ENCODE results near the gene WASF2. TPM values are rescaled to one million over a fixed set of nuclear protein-coding genes. Genes with fewer than 3 reads are reported as not detected.
A peak's percentile ranks its signal among the peaks of the same experiment; 100 is the strongest.
"Not testable (repeated sequence)": the region's sequence is repeated elsewhere in the genome, so short reads cannot be mapped to it uniquely, and the experiment has no call there.

WASF2 gene
- total RNA-seq, 1 donor from 2014 or later: 183 TPM

DNA sequence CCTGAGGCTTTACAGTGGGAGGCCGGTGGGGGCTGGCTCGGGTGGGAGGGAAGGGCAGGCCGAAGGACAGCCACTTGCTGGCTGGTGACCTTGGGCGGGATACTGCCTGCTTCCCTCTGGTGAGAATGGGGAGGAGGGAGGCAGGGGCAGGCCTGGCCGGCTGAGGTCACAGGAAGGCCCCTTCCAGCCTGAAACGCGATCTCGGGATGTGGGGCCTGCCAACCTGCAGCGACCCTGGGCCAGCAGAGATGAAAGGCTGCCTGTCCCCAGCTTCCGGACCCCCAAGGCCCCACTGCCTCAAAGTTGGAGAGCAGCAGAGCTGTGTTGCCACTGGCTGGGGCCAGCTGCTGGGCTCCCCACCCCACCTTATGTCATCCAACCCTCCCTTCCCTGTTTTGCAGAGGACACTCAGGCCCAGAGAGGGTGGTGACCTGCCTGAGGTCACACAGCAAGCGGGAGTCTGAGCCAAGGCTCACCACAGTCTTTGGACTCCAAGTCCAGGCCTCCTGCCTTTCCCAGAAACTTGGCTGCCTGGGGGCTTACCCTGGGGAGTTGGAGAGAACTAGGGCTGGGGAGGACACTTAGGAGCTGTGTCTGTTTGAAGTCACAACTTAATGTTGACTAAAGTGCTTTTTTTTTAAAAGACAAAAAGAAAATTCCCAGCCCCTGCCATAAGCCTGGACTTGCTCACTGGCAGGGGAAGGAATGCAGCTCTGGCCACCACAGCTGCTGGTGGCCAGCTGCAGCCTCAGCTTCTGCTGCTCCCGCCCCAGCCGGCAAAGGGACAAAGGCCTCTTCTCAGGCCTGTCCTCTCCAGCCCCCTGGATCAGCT is 14.8 kb upstream of the WASF2 start:
- peak; percentile 91 for ATAC-seq
- peak; percentile 91 for DNase-seq (ENCODE audit: low spot score)
- intact Hi-C loops (cut with DNase I): no loop called here

DNA sequence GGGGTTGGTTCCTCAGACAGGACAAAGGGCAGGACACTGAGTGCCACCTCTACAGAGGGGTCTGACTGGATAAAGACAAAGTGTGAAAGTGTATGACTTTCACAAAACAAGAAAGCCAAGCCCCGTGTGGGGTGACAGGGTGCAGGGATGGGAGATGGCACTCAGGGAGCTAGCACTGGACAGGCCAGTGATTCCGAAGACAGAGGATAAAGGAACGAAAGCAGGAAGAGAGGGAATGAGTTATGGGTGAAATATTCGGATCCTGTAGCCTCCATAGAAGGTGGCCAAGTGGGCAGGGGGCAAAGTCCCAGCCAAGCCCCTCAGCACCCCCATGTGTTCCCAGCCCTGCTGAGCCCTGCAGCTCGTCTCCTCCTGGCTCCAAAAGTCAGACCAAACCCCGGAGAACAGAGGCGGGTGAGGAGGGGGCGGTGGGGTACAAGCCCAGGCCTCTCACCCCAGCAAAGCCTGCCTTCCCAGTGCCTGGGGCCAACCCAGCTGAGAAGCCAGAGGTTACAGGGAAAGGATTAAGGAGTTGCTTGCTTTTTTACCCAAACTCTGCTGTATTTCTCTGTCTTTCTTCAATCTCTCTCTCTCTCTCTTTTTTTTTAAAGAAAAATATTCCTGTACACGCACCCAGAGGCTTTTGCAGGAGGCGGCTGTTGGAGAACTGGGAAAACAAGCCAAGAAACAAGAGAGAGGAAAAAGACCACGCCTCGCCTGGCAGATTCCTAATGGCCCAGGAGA is 14.0 kb upstream of the WASF2 start:
- peak; percentile 64 for DNase-seq (ENCODE audit: low spot score)
- peak; percentile 7 for ATAC-seq
- intact Hi-C loops (cut with DNase I): no loop called here

DNA sequence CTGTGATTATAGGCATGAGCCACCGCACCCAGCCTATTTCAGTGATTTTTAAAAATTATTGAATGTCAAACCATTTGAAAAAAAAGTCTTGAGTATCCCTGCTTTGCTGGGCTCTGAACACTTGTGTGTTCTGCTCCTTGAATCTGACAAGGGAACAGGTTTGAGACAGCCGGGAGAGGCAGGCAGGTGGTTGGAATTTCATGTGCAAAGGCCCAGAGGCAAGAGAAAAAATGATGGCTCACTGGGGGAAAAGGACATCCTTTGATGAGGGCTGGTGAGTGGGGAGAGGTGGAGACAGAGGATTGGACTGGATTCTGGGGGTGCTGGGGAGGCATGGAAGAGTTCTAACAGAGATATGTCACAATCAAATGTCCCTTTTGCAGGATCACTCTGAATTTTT is 13.1 kb upstream of the WASF2 start:
- intact Hi-C loops (cut with DNase I): no loop called here
- ATAC-seq: no peak
- no peak for DNase-seq (ENCODE audit: low spot score)

DNA sequence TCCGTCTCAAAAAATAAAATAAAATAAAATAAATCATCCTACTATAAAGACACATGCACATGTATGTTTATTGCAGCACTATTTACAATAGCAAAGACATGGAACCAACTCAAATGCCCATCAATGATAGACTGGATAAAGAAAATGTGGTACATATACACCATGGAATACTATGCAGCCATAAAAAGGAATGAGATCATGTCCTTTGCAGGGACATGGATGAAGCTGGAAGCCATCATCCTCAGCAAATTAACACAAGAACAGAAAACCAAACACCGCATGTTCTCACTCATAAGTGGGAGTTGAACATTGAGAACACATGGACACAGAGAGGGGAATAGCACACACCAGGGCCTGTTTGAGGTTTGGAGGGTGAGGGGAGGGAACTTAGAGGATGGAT is 11.2 kb upstream of the WASF2 start:
- DNase-seq (ENCODE audit: low spot score); ATAC-seq; intact Hi-C loops (cut with DNase I): not testable (repeated sequence)

GRCh38 chr1:27499142-27499541 is 9.2 kb upstream of the WASF2 start:
- ATAC-seq (no peak), DNase-seq (ENCODE audit: low spot score) (no peak)
- intact Hi-C loops (cut with DNase I): loop anchor here (5.0 to 10.0 kb wide), 2 partner anchors 38 to 96 kb away; no protein-coding TSS in a partner anchor

- peak; percentile 76 for DNase-seq (ENCODE audit: low spot score)
- intact Hi-C loops (cut with DNase I): loop anchor here (5.0 to 10.0 kb wide), 2 partner anchors 41 to 98 kb away; no protein-coding TSS in a partner anchor
- peak; percentile 70 for ATAC-seq
These were observed 6.7 kb upstream of the WASF2 start for GRCh38 chr1:27496604-27497155.

DNA sequence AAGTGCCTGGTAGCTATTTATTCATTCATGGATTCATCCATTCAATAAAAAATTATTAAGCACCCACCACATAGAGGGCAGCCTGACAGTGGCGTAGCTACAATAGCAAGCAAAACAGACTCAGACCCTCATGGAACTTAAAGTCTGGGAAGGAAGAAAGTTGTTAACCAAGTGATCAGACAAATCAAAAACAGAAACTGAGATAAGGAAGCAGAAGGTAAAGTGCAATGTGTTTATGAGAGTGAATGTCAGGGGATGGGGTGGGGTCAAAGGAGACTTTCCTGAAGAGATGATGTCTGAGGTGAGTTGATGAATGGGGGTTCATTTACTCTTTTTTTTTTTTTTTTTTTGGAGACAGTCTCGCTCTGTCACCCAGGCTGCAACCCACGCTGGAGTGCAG is 2.8 kb upstream of the WASF2 start:
- ATAC-seq (no peak), DNase-seq (ENCODE audit: low spot score) (peak; percentile 18)
- intact Hi-C loops (cut with DNase I): loop anchor here (10.0 kb wide), 1 partner anchor 102 kb away; no protein-coding TSS in a partner anchor

- DNase-seq (ENCODE audit: low spot score): peak; percentile 73
These were observed 2.1 kb upstream of the WASF2 start for GRCh38 chr1:27491748-27492700.

GRCh38 chr1:27489501-27489972 is 430 bp downstream of the WASF2 start:
- ATAC-seq (peak; percentile 3), DNase-seq (ENCODE audit: low spot score) (no peak)
- intact Hi-C loops (cut with DNase I): loop anchor here (10.0 kb wide), 1 partner anchor 75 kb away; no protein-coding TSS in a partner anchor

More at GRCh38 chr1:27491748-27492700, 2.1 kb upstream of the WASF2 start:
- ATAC-seq: peak; percentile 3
- intact Hi-C loops (cut with DNase I): loop anchor here (10.0 kb wide), 1 partner anchor 103 kb away; no protein-coding TSS in a partner anchor

GRCh38 chr1:27487966-27488884 is 1.7 kb downstream of the WASF2 start:
- DNase-seq (ENCODE audit: low spot score) (peak; percentile 33), ATAC-seq (no peak)
- intact Hi-C loops (cut with DNase I): loop anchor here (10.0 kb wide), 1 partner anchor 73 kb away; no protein-coding TSS in a partner anchor

DNA sequence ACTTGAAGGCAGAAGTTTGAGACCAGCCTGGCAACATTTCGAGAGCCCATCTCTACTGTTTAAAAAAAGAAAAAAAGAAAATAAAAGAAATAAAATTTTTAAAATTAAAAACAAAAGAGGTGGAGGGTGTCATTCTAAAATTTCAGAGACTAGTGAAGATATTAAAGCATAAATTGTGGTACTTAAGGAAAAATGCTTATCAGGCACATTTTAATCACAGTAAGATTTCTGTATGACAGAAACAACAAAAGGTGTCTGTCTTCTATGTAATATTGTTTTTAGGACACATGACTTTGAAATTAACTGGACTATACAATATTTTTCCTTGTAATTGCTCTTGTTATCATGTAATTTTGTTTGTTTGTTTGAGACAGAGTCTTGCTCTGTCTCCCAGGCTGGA is 4.6 kb downstream of the WASF2 start:
- DNase-seq (ENCODE audit: low spot score): no peak
- intact Hi-C loops (cut with DNase I): loop anchor here (10.0 kb wide), 1 partner anchor 71 kb away; no protein-coding TSS in a partner anchor

DNA sequence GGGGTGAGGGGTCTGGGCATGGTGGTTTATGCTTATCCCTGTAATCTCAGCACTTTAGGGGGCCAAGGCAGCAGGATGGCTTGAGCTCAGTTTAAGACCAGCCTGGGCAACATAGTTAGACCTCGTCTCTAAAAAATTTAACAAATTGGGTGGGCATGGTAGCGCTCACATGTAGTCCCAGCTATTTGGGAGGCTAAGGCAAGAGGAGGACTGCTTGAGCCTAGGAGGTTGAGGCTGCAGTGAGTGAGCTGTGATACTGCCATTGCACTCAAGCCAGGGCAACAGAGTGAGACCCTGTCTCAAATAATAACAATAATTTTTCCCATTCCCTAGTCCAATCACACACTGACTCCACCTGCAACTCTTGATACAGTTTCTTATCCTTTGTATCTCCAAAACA is 6.3 kb downstream of the WASF2 start:
- DNase-seq (ENCODE audit: low spot score) (no peak), ATAC-seq (no peak)
- intact Hi-C loops (cut with DNase I): loop anchor here (10.0 kb wide), 1 partner anchor 69 kb away; no protein-coding TSS in a partner anchor

More for the DNA sequence above, 4.6 kb downstream of the WASF2 start:
- no peak for ATAC-seq

DNA sequence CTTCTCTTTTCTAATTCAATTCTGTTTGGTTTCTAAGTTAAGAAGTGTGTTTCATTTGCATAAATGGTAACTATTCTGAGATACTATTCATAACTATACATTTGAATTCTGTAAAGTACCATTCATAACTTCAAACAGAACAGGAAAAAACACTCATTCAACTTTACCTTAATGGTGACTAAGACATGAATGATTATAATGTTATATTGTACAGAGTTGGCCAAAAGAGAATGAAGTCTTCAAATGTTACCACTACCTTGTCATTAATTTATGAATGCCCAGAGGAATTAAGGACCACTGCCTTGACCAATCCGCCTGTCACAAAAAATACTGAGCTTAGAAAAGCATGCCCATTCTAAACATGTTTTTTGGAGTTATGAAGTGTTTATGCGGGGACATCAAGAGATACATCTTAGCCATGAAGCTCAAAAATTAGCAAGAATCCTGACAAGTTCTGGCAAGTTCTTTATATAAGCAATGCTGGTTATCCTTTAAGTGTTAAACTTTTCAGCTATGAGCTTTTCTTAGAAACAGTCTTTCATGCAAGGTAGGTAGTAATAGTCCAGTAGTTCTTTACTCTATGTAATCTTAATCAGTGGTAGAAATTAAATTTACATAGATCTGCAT is 7.9 kb downstream of the WASF2 start:
- DNase-seq (ENCODE audit: low spot score): no peak
- intact Hi-C loops (cut with DNase I): loop anchor here (10.0 kb wide), 1 partner anchor 67 kb away; no protein-coding TSS in a partner anchor
- ATAC-seq: no peak

GRCh38 chr1:27478098-27478497 is 11.9 kb downstream of the WASF2 start:
- ATAC-seq (no peak), DNase-seq (ENCODE audit: low spot score) (no peak)

DNA sequence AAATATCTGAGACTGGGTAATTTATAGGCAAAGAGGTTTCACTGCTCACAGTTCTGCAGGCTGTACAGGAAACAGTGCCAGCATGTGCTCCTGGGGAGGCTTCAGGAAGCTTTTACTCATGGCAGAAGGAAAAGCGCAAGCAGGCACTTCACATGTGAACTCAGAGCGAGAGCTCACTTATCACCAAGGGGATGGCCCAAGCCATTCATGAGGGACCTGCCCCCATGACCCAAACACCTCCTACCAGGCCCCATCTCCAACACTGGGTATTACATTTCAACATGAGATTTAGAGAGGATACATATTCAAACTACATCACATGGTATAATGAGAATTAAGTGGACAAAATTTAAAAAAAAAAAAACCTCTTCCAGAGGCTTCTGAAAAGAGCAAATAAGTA is 13.7 kb downstream of the WASF2 start:
- no peak for DNase-seq (ENCODE audit: low spot score)
- peak; percentile 31 for ATAC-seq
- intact Hi-C loops (cut with DNase I): no loop called here

More at GRCh38 chr1:27478098-27478497, 11.9 kb downstream of the WASF2 start:
- intact Hi-C loops (cut with DNase I): no loop called here

GRCh38 chr1:27475720-27476119 is 14.2 kb downstream of the WASF2 start:
- ATAC-seq: no peak
- intact Hi-C loops (cut with DNase I): no loop called here

More at GRCh38 chr1:27475720-27476119, 14.2 kb downstream of the WASF2 start:
- no peak for DNase-seq (ENCODE audit: low spot score)
